ENCODE measurements around the gene PGS1. TPM values are rescaled to one million over a fixed set of nuclear protein-coding genes. Genes with fewer than 3 reads are reported as not detected.

PGS1 gene
- total RNA-seq, 4 donors from 2014 or later, result 41.9 to 105 (median 53.2) TPM

DNA sequence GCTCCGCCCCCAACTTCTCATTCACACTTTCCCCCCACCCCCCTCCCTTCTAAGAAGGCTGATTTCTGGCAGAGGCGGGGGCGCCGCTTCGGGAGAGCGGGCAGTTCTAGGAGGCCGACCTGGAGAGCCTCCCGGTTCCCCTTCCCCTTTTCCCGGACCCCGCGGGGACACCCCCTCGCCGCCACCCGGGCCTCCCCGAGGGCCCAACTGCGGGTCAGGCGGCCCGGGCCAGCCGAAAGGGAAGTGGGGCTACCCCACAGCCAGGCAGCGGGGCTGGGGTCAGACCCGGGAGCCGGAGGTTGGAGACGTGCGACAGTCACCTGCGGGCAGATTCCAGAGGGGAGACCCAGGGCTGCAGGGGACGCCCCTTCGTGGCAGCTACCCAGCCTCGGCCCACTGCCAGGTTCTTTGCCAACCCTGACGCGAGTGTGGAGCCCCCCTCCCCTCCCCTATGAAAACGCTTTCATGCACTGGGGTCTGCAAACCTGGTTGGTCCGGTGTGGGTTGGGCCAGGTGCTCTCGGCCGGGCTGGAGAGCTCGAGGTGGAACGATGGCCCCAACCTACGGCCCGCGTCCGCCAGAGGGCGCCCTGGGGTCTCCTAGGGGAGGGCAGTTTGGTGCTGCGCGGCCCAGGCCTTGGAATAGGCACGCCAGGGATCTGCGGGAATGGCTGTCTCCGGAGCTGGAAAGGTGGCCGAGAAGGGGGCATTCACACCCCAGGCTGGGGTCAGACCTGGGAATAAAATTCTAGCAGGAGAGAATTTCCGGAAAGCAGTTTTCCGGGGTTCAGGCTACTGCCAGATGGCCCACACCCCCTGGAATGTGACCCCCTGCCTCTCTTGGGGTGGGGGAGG is 17.9 kb upstream of the PGS1 start:
- peaks cover 0 to 31% (median 6%) of the 10 kb centered on the region in 3 donors for H3K36me3 ChIP-seq
- peak overlapping the region; percentile 69 to 99 (median 96) for H3K27ac ChIP-seq
- peaks cover 0 to 60% (median 45%) of the 10 kb centered on the region in 4 donors for H3K4me1 ChIP-seq
- 2 to 3% methylated on average over 24 to 27 of the region's 49 CpGs for WGBS, 2 donors
- H3K4me3 ChIP-seq, result peak overlapping the region; percentile 52 to 82 (median 74)
- H3K27me3 ChIP-seq, result no peaks in the 10 kb centered on the region
- no peak for TF ChIP-seq POLR2A (IDR thresholded peaks at IDR 0.05)
- TF ChIP-seq, protein P1, sequence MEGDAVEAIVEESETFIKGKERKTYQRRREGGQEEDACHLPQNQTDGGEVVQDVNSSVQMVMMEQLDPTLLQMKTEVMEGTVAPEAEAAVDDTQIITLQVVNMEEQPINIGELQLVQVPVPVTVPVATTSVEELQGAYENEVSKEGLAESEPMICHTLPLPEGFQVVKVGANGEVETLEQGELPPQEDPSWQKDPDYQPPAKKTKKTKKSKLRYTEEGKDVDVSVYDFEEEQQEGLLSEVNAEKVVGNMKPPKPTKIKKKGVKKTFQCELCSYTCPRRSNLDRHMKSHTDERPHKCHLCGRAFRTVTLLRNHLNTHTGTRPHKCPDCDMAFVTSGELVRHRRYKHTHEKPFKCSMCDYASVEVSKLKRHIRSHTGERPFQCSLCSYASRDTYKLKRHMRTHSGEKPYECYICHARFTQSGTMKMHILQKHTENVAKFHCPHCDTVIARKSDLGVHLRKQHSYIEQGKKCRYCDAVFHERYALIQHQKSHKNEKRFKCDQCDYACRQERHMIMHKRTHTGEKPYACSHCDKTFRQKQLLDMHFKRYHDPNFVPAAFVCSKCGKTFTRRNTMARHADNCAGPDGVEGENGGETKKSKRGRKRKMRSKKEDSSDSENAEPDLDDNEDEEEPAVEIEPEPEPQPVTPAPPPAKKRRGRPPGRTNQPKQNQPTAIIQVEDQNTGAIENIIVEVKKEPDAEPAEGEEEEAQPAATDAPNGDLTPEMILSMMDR (IDR thresholded peaks at IDR 0.05), result peak; percentile 92 to 98 (median 95)
- peak in 1 of 2 donors; percentile 67 for TF ChIP-seq EP300 (IDR thresholded peaks at IDR 0.05)
- peak; percentile 93 to 94 for DNase-seq (ENCODE audit: low spot score in 2 of 2)
- no peaks in the 10 kb centered on the region for H3K9me3 ChIP-seq

- TF ChIP-seq, protein P1 (IDR thresholded peaks at IDR 0.05), result no peak
- WGBS, 2 donors, result 64 to 65% methylated on average over 12 of the region's 12 CpGs
- H3K27me3 ChIP-seq, result no peaks in the 10 kb centered on the region
- no peak for DNase-seq (ENCODE audit: low spot score in 2 of 2)
- peak overlapping the region; percentile 69 to 99 (median 96) for H3K27ac ChIP-seq
- H3K36me3 ChIP-seq, result peaks cover 0 to 24% (median 6%) of the 10 kb centered on the region in 3 donors
- H3K9me3 ChIP-seq, result no peaks in the 10 kb centered on the region
- H3K4me3 ChIP-seq, result peak overlapping the region in 1 of 4 donors; percentile 82
- peaks cover 0 to 60% (median 45%) of the 10 kb centered on the region in 4 donors for H3K4me1 ChIP-seq
Measured at GRCh38 chr17:78361225-78361701, 17.2 kb upstream of the PGS1 start.

DNA sequence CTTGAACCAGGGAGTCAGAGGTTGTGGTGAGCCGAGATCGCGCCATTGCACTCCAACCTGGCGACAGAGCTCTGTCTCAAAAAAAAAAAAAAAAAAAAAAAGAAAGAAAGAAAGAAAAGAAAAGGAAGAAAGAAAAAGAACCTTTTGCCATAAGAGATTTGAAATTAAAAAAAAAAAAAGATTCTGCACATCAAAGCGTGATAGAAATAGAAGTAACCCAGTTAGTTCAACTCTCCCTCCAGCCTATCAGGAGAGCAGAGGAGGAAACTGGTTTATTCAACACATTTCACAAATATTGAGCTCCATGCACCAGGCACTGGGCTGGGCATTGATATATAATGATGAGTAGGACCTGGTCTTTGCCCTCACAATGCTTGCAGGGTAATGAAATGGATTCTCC is 16.2 kb upstream of the PGS1 start:
- Histone ChIP-seq H3K4me1 (peaks cover 0 to 60% (median 42%) of the 10 kb centered on the region in 4 donors), H3K4me3 (no peak overlapping the region), H3K27me3 (no peaks in the 10 kb centered on the region), H3K36me3 (peaks cover 0 to 19% (median 3%) of the 10 kb centered on the region in 3 donors), H3K9me3 (no peaks in the 10 kb centered on the region), H3K27ac (no peak overlapping the region)
- DNase-seq (ENCODE audit: low spot score in 2 of 2), result no peak
- TF ChIP-seq EP300 (IDR thresholded peaks at IDR 0.05) (no peak), POLR2A (IDR thresholded peaks at IDR 0.05) (no peak)
- TF ChIP-seq, protein P1 (IDR thresholded peaks at IDR 0.05), result no peak
- WGBS, 2 donors, result 93 to 96% methylated on average over 5 of the region's 5 CpGs

DNA sequence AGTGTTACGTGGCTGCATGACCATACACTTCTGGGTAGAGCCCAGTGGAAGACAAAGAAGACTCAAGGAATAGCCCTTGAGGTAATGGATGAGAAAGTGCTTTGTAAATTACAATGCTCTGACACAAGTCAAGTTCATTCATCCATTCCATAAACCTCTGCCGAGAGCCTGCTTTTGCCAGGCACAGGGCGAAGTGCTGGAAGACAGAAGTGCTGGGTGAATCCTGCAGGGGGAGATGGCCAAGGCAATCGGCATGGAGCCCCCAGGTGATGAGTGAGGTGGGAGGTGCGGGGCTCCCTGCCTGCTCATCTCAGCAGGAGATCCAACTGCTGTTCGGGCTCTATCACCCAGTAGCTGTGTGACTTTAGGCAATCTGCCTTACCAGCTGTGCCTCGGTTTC is 15.8 kb upstream of the PGS1 start:
- TF ChIP-seq POLR2A (IDR thresholded peaks at IDR 0.05) (no peak), EP300 (IDR thresholded peaks at IDR 0.05) (no peak)
- TF ChIP-seq, protein P1 (IDR thresholded peaks at IDR 0.05), result no peak
- Histone ChIP-seq H3K27ac (no peak overlapping the region), H3K9me3 (no peaks in the 10 kb centered on the region), H3K36me3 (peaks cover 0 to 15% (median 0%) of the 10 kb centered on the region in 3 donors), H3K4me3 (no peak overlapping the region), H3K4me1 (peaks cover 0 to 59% (median 38%) of the 10 kb centered on the region in 4 donors), H3K27me3 (no peaks in the 10 kb centered on the region)
- DNase-seq (ENCODE audit: low spot score in 2 of 2), result no peak
- WGBS, 2 donors, result 76 to 84% methylated on average over 7 of the region's 7 CpGs

Measured in tibial nerve (tissue), 4 donors.